SK-N-SH (cell line): Measurements from ENCODE around the gene PIP5KL1. TPM values are rescaled to one million over a fixed set of nuclear protein-coding genes. Genes with fewer than 3 reads are reported as not detected.

Experiments used
- CTCF ChIA-PET: fragments of 300-600, 350-600 bp; formaldehyde crosslinking; extraction: SDS; loops from one replicate; lab custom pipeline; 2021; lab: Yijun Ruan, JAX
- POLR2A ChIA-PET: fragments of 350-600 bp; sonication (Branson Sonifier 250); formaldehyde crosslinking; extraction: SDS; loops from one replicate; lab custom pipeline; 2020; ENCODE audit warnings: antibody characterized with exemption, inconsistent platforms; lab: Yijun Ruan, JAX
- DNase-seq: peaks from one replicate; pipeline ENCODE4 v3.0.0; 2012
- H2AFZ ChIP-seq: fragments of 200-600 bp; sonication (generic); 2 replicates; pipeline ENCODE4 v1.8.1; 2016; ENCODE audit warnings: antibody characterized with exemption, mild to moderate bottlenecking, low read depth
- H3F3A ChIP-seq: fragments of 200-600 bp; sonication (generic); replicated peaks from 2 replicates; pipeline ENCODE3; 2016; ENCODE audit warnings: antibody characterized with exemption, mild to moderate bottlenecking; ENCODE audit not compliant: insufficient read depth
- H3K27ac ChIP-seq, 2 experiments: fragments of 200-500 bp in 1 of 2; fragments of 200-600 bp in 1 of 2; sonication (Bioruptor generic) in 1 of 2; sonication (generic), shearing (Covaris generic) in 1 of 2; 2 replicates each; pipeline versions ENCODE4 v1.5.1 to v1.6.1; 2014 to 2016; ENCODE audit warnings: low read depth in 2 of 2, inconsistent platforms in 1 of 2, low read length in 1 of 2, mild to moderate bottlenecking in 1 of 2, mixed read lengths in 1 of 2
- H3K27me3 ChIP-seq: fragments of 200-600 bp; sonication (generic), shearing (Covaris generic); 2 replicates; pipeline ENCODE4 v1.6.1; 2016; ENCODE audit warnings: mixed run types; ENCODE audit not compliant: insufficient read depth
- H3K36me3 ChIP-seq, 2 experiments: fragments of 200-500 bp in 1 of 2; fragments of 200-600 bp in 1 of 2; sonication (Bioruptor generic) in 1 of 2; sonication (generic) in 1 of 2; replicated peaks in 1 of 2; 2 replicates each; pipeline versions ENCODE3 to v1.5.1; 2014 to 2016; ENCODE audit warnings: low read length in 1 of 2, mild to moderate bottlenecking in 1 of 2; ENCODE audit not compliant: insufficient read depth in 2 of 2, control insufficient read depth in 1 of 2
- H3K4me1 ChIP-seq, 2 experiments: fragments of 200-500 bp in 1 of 2; fragments of 200-600 bp in 1 of 2; sonication (Bioruptor generic) in 1 of 2; sonication (generic), shearing (Covaris generic) in 1 of 2; 2 replicates each; pipeline versions ENCODE4 v1.5.1 to v1.6.1; 2014 to 2016; ENCODE audit warnings: low read depth in 1 of 2, low read length in 1 of 2, mixed run types in 1 of 2; ENCODE audit not compliant: insufficient read depth in 2 of 2, control insufficient read depth in 1 of 2
- H3K4me2 ChIP-seq: fragments of 200-600 bp; sonication (generic), shearing (Covaris generic); 2 replicates; pipeline ENCODE4 v1.6.1; 2017; ENCODE audit warnings: mixed run types
- H3K4me3 ChIP-seq, 2 experiments: fragments of 200-500 bp in 1 of 2; fragments of 200-600 bp in 1 of 2; sonication (Bioruptor generic) in 1 of 2; sonication (generic), shearing (Covaris generic) in 1 of 2; 2 replicates each; pipeline versions ENCODE4 v1.5.1 to v1.8.1; 2014 to 2016; ENCODE audit warnings: low read depth in 2 of 2, inconsistent platforms in 1 of 2, low read length in 1 of 2, mild to moderate bottlenecking in 1 of 2, mixed read lengths in 1 of 2, moderate library complexity in 1 of 2
- H3K79me2 ChIP-seq: fragments of 200-600 bp; sonication (generic); 2 replicates; pipeline ENCODE4 v1.8.1; 2017; ENCODE audit warnings: mild to moderate bottlenecking; ENCODE audit not compliant: insufficient read depth
- H3K9ac ChIP-seq: fragments of 200-600 bp; sonication (generic); 2 replicates; pipeline ENCODE4 v1.6.1; 2017; ENCODE audit warnings: mixed run types
- H3K9me2 ChIP-seq: fragments of 200-600 bp; sonication (generic); 2 replicates; pipeline ENCODE4 v1.6.1; 2017; ENCODE audit warnings: mixed run types
- H3K9me3 ChIP-seq: fragments of 200-600 bp; sonication (generic); 2 replicates; pipeline ENCODE4 v1.6.1; 2017; ENCODE audit warnings: mixed run types, mild to moderate bottlenecking, moderate library complexity
- H4K20me1 ChIP-seq: fragments of 200-600 bp; sonication (generic); 2 replicates; pipeline ENCODE4 v1.6.1; 2017; ENCODE audit warnings: mild to moderate bottlenecking, mixed run types; ENCODE audit not compliant: insufficient read depth
- ELF1 ChIP-seq: IDR thresholded peaks from 2 replicates; pipeline ENCODE4 v1.4.0; 2012
- FOSL2 ChIP-seq: IDR thresholded peaks from 2 replicates; pipeline ENCODE4 v1.4.0; 2012; ENCODE audit warnings: low read depth, mild to moderate bottlenecking, moderate library complexity, borderline replicate concordance
- FOXJ3 ChIP-seq: sonication (generic); formaldehyde crosslinking; IDR thresholded peaks from 2 replicates; pipeline ENCODE4 v1.5.1; 2020; ENCODE audit warnings: mild to moderate bottlenecking, missing genetic modification reagents
- GABPA ChIP-seq: IDR thresholded peaks from 2 replicates; pipeline ENCODE4 v1.4.0; 2012; ENCODE audit warnings: low read depth, mild to moderate bottlenecking
- MEF2A ChIP-seq: IDR thresholded peaks from 2 replicates; pipeline ENCODE4 v1.4.0; 2012; ENCODE audit warnings: low read depth, borderline replicate concordance
- NFIC ChIP-seq: IDR thresholded peaks from 2 replicates; pipeline ENCODE4 v1.4.0; 2012; ENCODE audit warnings: borderline replicate concordance
- POLR2AphosphoS5 ChIP-seq: IDR thresholded peaks from 2 replicates; pipeline ENCODE4 v1.6.1; 2012; ENCODE audit warnings: low read depth, low read length
- RAD21 ChIP-seq: IDR thresholded peaks from 2 replicates; pipeline ENCODE4 v1.6.1; 2012; ENCODE audit warnings: mild to moderate bottlenecking, low read length
- RCOR1 ChIP-seq: fragments of 150-350 bp; IDR thresholded peaks from 2 replicates; pipeline ENCODE4 v1.6.1; 2017; ENCODE audit warnings: antibody characterized with exemption, low read length
- RFX5 ChIP-seq: IDR thresholded peaks from 2 replicates; pipeline ENCODE4 v1.6.1; 2012; ENCODE audit warnings: mild to moderate bottlenecking, improper control_type of control experiment, low read length
- RXRA ChIP-seq: IDR thresholded peaks from 2 replicates; pipeline ENCODE4 v1.4.0; 2012; ENCODE audit warnings: low read depth, mild to moderate bottlenecking, borderline replicate concordance
- SMC3 ChIP-seq: IDR thresholded peaks from 2 replicates; pipeline ENCODE4 v1.6.1; 2012; ENCODE audit warnings: low read depth, low read length, improper control_type of control experiment
- TEAD4 ChIP-seq: IDR thresholded peaks from 2 replicates; pipeline ENCODE4 v1.4.0; 2012; ENCODE audit warnings: mild to moderate bottlenecking, borderline replicate concordance; ENCODE audit not compliant: insufficient read depth
- WGBS: methylation state at CpG from one replicate; pipeline ENCODE4 v1.1.6; 2017; ENCODE audit warnings: low lambda C conversion rate; 5-methylcytosine and 5-hydroxymethylcytosine counted together
- polyA plus RNA-seq, 3 experiments: library from polyadenylated mRNA; depleted of rRNA; stranded (reverse); fragments of >200 nt; gene quantifications; 2 replicates each; pipeline ENCODE4 v1.2.3, GENCODE V29; 2012
- TF ChIP-seq, protein P1 (sequence below): IDR thresholded peaks from 2 replicates; pipeline ENCODE4 v1.4.0; 2012; ENCODE audit warnings: low read depth, borderline replicate concordance
- TF ChIP-seq, protein P2 (sequence below): IDR thresholded peaks from 2 replicates; pipeline ENCODE4; 2012
- TF ChIP-seq, protein P3 (sequence below): IDR thresholded peaks from 2 replicates; pipeline ENCODE4 v1.4.0; 2012; ENCODE audit warnings: low read depth

The PIP5KL1 gene
- polyA plus RNA-seq, 1 of the 3 experiments (the other 2 are of a cell fraction), result 4.0 TPM

DNA sequence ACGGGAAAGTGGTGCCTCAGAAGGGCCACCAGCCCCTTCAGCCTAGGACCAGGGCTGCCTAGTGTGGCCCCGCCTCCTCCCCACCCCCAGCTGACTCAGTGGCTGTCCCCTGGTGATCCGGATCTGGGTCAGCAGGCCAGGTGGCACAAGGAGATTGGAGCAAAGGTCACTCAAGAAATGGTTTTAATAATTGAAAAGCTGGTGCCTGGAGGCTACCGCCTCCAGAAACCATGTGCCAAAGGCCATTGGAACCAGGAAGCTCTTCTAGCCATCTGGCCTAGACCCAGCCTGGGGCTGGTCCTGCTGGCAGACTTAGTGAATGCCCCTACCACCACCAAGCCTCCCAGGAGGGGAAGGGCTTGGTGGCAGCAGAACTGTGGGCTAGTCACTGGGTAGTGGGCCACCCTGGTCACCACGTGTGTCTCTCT, 15.2 kb downstream of the PIP5KL1 start:
- Histone ChIP-seq H4K20me1 (no peaks in the 10 kb centered on the region), H3K9me3 (no peaks in the 10 kb centered on the region), H3K9me2 (no peaks in the 10 kb centered on the region), H3K4me3 (no peak overlapping the region), H2AFZ (no peak overlapping the region), H3K4me1 (peaks cover 20 to 33% of the 10 kb centered on the region in 2 experiments; a peak in 3 of 4 replicates), H3K27ac (no peak overlapping the region), H3K4me2 (peak overlapping the region; percentile 92; the same call in 1 of the 2 replicates), H3K36me3 (peaks cover 0 to 5% of the 10 kb centered on the region in 2 experiments), H3K9ac (no peak overlapping the region), H3K79me2 (peaks cover 14% of the 10 kb centered on the region), H3K27me3 (no peaks in the 10 kb centered on the region), H3F3A (peaks cover 21% of the 10 kb centered on the region)
- POLR2A ChIA-PET, result interaction anchor here (1.2 to 1.9 kb wide), 2 partner anchors 10 to 41 kb away, joined by 3 to 4 read pairs; no protein-coding TSS in a partner anchor
- peak; percentile 39 for DNase-seq
- 53% methylated on average over 2 of the region's 5 CpGs for WGBS
- TF ChIP-seq, protein P1, sequence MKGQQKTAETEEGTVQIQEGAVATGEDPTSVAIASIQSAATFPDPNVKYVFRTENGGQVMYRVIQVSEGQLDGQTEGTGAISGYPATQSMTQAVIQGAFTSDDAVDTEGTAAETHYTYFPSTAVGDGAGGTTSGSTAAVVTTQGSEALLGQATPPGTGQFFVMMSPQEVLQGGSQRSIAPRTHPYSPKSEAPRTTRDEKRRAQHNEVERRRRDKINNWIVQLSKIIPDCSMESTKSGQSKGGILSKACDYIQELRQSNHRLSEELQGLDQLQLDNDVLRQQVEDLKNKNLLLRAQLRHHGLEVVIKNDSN, result no peak
- CTCF ChIA-PET, result interaction anchor here (0.8 to 7.0 kb wide), 6 partner anchors 9 to 411 kb away, joined by 3 to 41 read pairs (median 4); partner anchors contain the start of gene TOR2A

DNA sequence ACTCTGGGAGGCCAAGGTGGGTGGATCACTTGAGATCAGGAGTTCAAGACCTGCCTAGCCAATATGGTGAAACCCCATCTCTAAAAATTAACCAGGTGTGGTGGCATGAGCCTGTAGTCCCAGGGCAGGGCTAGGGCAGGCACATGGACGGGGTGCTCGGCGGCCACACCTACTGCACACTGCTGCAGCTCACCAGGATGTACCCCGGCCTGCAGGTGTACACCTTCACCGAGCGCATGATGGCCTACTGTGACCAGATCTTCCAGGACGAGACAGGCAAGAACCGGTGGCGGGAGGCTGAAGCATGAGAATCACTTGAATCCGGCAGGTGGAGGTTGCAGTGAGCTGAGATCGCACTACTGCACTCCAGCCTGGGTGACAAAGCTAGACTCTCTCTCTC, 16.9 kb downstream of the PIP5KL1 start:
- Histone ChIP-seq H3F3A (peaks cover 15% of the 10 kb centered on the region), H3K9me3 (no peaks in the 10 kb centered on the region), H2AFZ (no peak overlapping the region), H3K27me3 (no peaks in the 10 kb centered on the region), H3K9ac (no peak overlapping the region), H3K4me1 (peaks cover 15 to 30% of the 10 kb centered on the region in 2 experiments; a peak in 3 of 4 replicates), H3K4me2 (no peak overlapping the region), H3K4me3 (no peak overlapping the region), H3K27ac (no peak overlapping the region), H3K9me2 (no peaks in the 10 kb centered on the region), H4K20me1 (no peaks in the 10 kb centered on the region), H3K36me3 (peaks cover 0 to 5% of the 10 kb centered on the region in 2 experiments), H3K79me2 (peaks cover 14% of the 10 kb centered on the region)
- TF ChIP-seq RAD21, result no peak
- no peak for DNase-seq
- WGBS, result 100% methylated on average over 5 of the region's 11 CpGs
- POLR2A ChIA-PET, result no interaction called here
- CTCF ChIA-PET, result interaction anchor here (0.7 to 1.2 kb wide), 3 partner anchors 56 to 324 kb away, joined by 3 read pairs; no protein-coding TSS in a partner anchor

DNA sequence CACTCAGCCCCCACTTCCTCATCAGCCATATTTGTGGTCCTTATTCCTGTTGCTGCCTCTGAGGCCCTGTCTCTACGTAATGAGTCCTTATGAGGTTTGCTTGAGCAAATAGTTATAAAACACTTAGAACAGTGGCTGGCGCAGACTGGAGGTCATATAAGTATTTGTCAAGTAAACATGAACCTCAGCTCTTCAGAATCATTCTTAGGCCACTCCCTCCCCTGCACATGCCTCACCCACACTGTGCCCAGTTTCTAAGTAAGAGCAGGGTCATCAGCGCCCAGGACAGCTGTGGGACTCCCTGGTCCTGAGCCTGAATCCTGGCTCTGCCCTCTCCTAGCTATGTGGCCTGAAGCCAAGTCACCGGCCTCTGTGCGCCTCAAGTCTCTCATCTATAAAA, 17.7 kb downstream of the PIP5KL1 start:
- no peak overlapping the region for H3K9ac ChIP-seq
- CTCF ChIA-PET, result interaction anchor here (1.1 to 1.4 kb wide), 3 partner anchors 178 to 323 kb away, joined by 3 to 6 read pairs (median 3); partner anchors contain the start of gene TOR2A
- no peak overlapping the region for H3K4me3 ChIP-seq
- peaks cover 7% of the 10 kb centered on the region for H3F3A ChIP-seq
- no peaks in the 10 kb centered on the region for H3K9me3 ChIP-seq
- peaks cover 0 to 5% of the 10 kb centered on the region in 2 experiments for H3K36me3 ChIP-seq
- H3K4me2 ChIP-seq, result no peak overlapping the region
- WGBS, result 94% methylated on average over 5 of the region's 5 CpGs
- peaks cover 14% of the 10 kb centered on the region for H3K79me2 ChIP-seq
- H3K9me2 ChIP-seq, result no peaks in the 10 kb centered on the region
- H2AFZ ChIP-seq, result no peak overlapping the region
- POLR2A ChIA-PET, result no interaction called here
- no peaks in the 10 kb centered on the region for H4K20me1 ChIP-seq
- TF ChIP-seq SMC3 (no peak), FOXJ3 (CRISPR knock-in tag) (no peak), ELF1 (no peak), RCOR1 (no peak), RFX5 (no peak), FOSL2 (no peak), NFIC (no peak), GABPA (no peak), RXRA (no peak), MEF2A (no peak), POLR2AphosphoS5 (no peak), TEAD4 (no peak)
- TF ChIP-seq, protein P2, sequence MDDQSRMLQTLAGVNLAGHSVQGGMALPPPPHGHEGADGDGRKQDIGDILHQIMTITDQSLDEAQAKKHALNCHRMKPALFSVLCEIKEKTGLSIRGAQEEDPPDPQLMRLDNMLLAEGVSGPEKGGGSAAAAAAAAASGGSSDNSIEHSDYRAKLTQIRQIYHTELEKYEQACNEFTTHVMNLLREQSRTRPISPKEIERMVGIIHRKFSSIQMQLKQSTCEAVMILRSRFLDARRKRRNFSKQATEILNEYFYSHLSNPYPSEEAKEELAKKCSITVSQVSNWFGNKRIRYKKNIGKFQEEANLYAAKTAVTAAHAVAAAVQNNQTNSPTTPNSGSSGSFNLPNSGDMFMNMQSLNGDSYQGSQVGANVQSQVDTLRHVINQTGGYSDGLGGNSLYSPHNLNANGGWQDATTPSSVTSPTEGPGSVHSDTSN, result no peak
- TF ChIP-seq, protein P3, sequence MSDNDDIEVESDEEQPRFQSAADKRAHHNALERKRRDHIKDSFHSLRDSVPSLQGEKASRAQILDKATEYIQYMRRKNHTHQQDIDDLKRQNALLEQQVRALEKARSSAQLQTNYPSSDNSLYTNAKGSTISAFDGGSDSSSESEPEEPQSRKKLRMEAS, result no peak
- TF ChIP-seq, all 33 proteins: peak for 0
- DNase-seq, result no peak
- no peaks in the 10 kb centered on the region for H3K27me3 ChIP-seq
- peaks cover 7 to 24% of the 10 kb centered on the region in 2 experiments; a peak in 3 of 4 replicates for H3K4me1 ChIP-seq
- no peak overlapping the region for H3K27ac ChIP-seq
